IPS-20b (cell line): ENCODE measurements around the gene SCTR.

Source experiments
- H3K27ac ChIP-seq: one replicate; pipeline ENCODE4 v1.5.1; 2013; ENCODE audit warnings: low read length
- H3K27me3 ChIP-seq: 2 replicates; pipeline ENCODE4 v1.6.1; 2013; ENCODE audit warnings: mild to moderate bottlenecking, low read length, inconsistent platforms; ENCODE audit not compliant: insufficient read depth
- H3K36me3 ChIP-seq: 2 replicates; pipeline ENCODE4 v1.6.1; 2013; ENCODE audit warnings: low read depth, mild to moderate bottlenecking, inconsistent platforms, low read length, moderate library complexity; ENCODE audit not compliant: insufficient read depth
- H3K4me1 ChIP-seq: 2 replicates; pipeline ENCODE4 v1.6.1; 2013; ENCODE audit warnings: mild to moderate bottlenecking, control low read depth, inconsistent platforms, low read length, moderate library complexity; ENCODE audit not compliant: insufficient read depth
- H3K4me3 ChIP-seq: 2 replicates; pipeline ENCODE4 v1.5.1; 2013; ENCODE audit warnings: mild to moderate bottlenecking, low read length, inconsistent platforms
- H3K9ac ChIP-seq: 2 replicates; pipeline ENCODE4 v1.6.1; 2013; ENCODE audit warnings: low read depth, mild to moderate bottlenecking, inconsistent platforms, low read length, moderate library complexity
- H3K9me3 ChIP-seq: 2 replicates; pipeline ENCODE4 v1.6.1; 2013; ENCODE audit warnings: mild to moderate bottlenecking, low read depth, low read length, inconsistent platforms; ENCODE audit not compliant: insufficient read depth

SCTR gene

GRCh38 chr2:119485336-119486110 is 38.8 kb downstream of the SCTR start:
- Histone ChIP-seq H3K27ac (no peak overlapping the region), H3K9me3 (no peaks in the 10 kb centered on the region), H3K4me1 (no peaks in the 10 kb centered on the region), H3K9ac (no peak overlapping the region), H3K27me3 (no peaks in the 10 kb centered on the region), H3K4me3 (no peak overlapping the region), H3K36me3 (no peaks in the 10 kb centered on the region)

GRCh38 chr2:119484834-119485233 is 39.4 kb downstream of the SCTR start:
- Histone ChIP-seq H3K4me3 (no peak overlapping the region), H3K27me3 (no peaks in the 10 kb centered on the region), H3K36me3 (no peaks in the 10 kb centered on the region), H3K9me3 (no peaks in the 10 kb centered on the region), H3K27ac (no peak overlapping the region), H3K4me1 (no peaks in the 10 kb centered on the region), H3K9ac (no peak overlapping the region)

- Histone ChIP-seq H3K27me3 (no peaks in the 10 kb centered on the region), H3K27ac (no peak overlapping the region), H3K4me3 (no peak overlapping the region), H3K9me3 (no peaks in the 10 kb centered on the region), H3K4me1 (no peaks in the 10 kb centered on the region), H3K36me3 (no peaks in the 10 kb centered on the region), H3K9ac (no peak overlapping the region)
Measured at GRCh38 chr2:119483896-119484718, 40.2 kb downstream of the SCTR start.

GRCh38 chr2:119483395-119483753 is 40.9 kb downstream of the SCTR start:
- Histone ChIP-seq H3K9ac (no peak overlapping the region), H3K9me3 (no peaks in the 10 kb centered on the region), H3K27ac (no peak overlapping the region), H3K4me3 (no peak overlapping the region), H3K36me3 (no peaks in the 10 kb centered on the region), H3K27me3 (no peaks in the 10 kb centered on the region), H3K4me1 (no peaks in the 10 kb centered on the region)

- Histone ChIP-seq H3K27me3 (no peaks in the 10 kb centered on the region), H3K4me1 (no peaks in the 10 kb centered on the region), H3K36me3 (no peaks in the 10 kb centered on the region), H3K9me3 (no peaks in the 10 kb centered on the region), H3K27ac (no peak overlapping the region), H3K4me3 (no peak overlapping the region), H3K9ac (no peak overlapping the region)
Measured at GRCh38 chr2:119482481-119483394, 41.5 kb downstream of the SCTR start.

- Histone ChIP-seq H3K27me3 (no peaks in the 10 kb centered on the region), H3K4me3 (no peak overlapping the region), H3K4me1 (no peaks in the 10 kb centered on the region), H3K36me3 (no peaks in the 10 kb centered on the region), H3K9ac (no peak overlapping the region), H3K9me3 (no peaks in the 10 kb centered on the region), H3K27ac (no peak overlapping the region)
Measured at GRCh38 chr2:119481501-119482455, 42.5 kb downstream of the SCTR start.

GRCh38 chr2:119480718-119481142 is 43.6 kb downstream of the SCTR start:
- no peak overlapping the region for H3K4me3 ChIP-seq
- H3K9ac ChIP-seq = no peak overlapping the region
- H3K27ac ChIP-seq = no peak overlapping the region
- H3K4me1 ChIP-seq = peaks cover 3% of the 10 kb centered on the region; the same call in 1 of the 2 replicates
- no peaks in the 10 kb centered on the region for H3K36me3 ChIP-seq
- H3K9me3 ChIP-seq = no peaks in the 10 kb centered on the region
- no peaks in the 10 kb centered on the region for H3K27me3 ChIP-seq

- no peak overlapping the region for H3K27ac ChIP-seq
- H3K4me1 ChIP-seq = peaks cover 4% of the 10 kb centered on the region; the same call in 1 of the 2 replicates
- no peaks in the 10 kb centered on the region for H3K9me3 ChIP-seq
- H3K27me3 ChIP-seq = no peaks in the 10 kb centered on the region
- no peak overlapping the region for H3K4me3 ChIP-seq
- no peak overlapping the region for H3K9ac ChIP-seq
- no peaks in the 10 kb centered on the region for H3K36me3 ChIP-seq
Measured at GRCh38 chr2:119480184-119480583, 44.1 kb downstream of the SCTR start.

- no peak overlapping the region for H3K4me3 ChIP-seq
Measured at GRCh38 chr2:119478978-119479295, 45.3 kb downstream of the SCTR start.

GRCh38 chr2:119478188-119478977 is 45.9 kb downstream of the SCTR start:
- no peaks in the 10 kb centered on the region for H3K36me3 ChIP-seq
- peaks cover 8% of the 10 kb centered on the region; the same call in 1 of the 2 replicates for H3K4me1 ChIP-seq
- no peak overlapping the region for H3K27ac ChIP-seq
- no peak overlapping the region for H3K4me3 ChIP-seq
- no peaks in the 10 kb centered on the region for H3K27me3 ChIP-seq
- no peaks in the 10 kb centered on the region for H3K9me3 ChIP-seq
- H3K9ac ChIP-seq = no peak overlapping the region

More at GRCh38 chr2:119478978-119479295, 45.3 kb downstream of the SCTR start:
- H3K9ac ChIP-seq = no peak overlapping the region
- H3K27ac ChIP-seq = no peak overlapping the region
- H3K27me3 ChIP-seq = no peaks in the 10 kb centered on the region
- H3K36me3 ChIP-seq = no peaks in the 10 kb centered on the region
- H3K4me1 ChIP-seq = peaks cover 8% of the 10 kb centered on the region; the same call in 1 of the 2 replicates
- no peaks in the 10 kb centered on the region for H3K9me3 ChIP-seq
